GM18505 (cell line): ENCODE results near the gene SVIL.
"Not testable (repeated sequence)": the region's sequence is repeated elsewhere in the genome, so short reads cannot be mapped to it uniquely, and the experiment has no call there.

Experiments
- ATAC-seq: cut with Tn5 transposase; IDR thresholded peaks from one replicate; pipeline ENCODE4 v1.9.1; 2021; ENCODE audit not compliant: unreplicated experiment
- POLR2A ChIP-seq: IDR thresholded peaks from 4 replicates; pipeline ENCODE4 v1.6.1; 2011; ENCODE audit warnings: borderline replicate concordance; ENCODE audit not compliant: insufficient read depth, insufficient read length; ENCODE audit errors: extremely low read depth

Gene SVIL

DNA sequence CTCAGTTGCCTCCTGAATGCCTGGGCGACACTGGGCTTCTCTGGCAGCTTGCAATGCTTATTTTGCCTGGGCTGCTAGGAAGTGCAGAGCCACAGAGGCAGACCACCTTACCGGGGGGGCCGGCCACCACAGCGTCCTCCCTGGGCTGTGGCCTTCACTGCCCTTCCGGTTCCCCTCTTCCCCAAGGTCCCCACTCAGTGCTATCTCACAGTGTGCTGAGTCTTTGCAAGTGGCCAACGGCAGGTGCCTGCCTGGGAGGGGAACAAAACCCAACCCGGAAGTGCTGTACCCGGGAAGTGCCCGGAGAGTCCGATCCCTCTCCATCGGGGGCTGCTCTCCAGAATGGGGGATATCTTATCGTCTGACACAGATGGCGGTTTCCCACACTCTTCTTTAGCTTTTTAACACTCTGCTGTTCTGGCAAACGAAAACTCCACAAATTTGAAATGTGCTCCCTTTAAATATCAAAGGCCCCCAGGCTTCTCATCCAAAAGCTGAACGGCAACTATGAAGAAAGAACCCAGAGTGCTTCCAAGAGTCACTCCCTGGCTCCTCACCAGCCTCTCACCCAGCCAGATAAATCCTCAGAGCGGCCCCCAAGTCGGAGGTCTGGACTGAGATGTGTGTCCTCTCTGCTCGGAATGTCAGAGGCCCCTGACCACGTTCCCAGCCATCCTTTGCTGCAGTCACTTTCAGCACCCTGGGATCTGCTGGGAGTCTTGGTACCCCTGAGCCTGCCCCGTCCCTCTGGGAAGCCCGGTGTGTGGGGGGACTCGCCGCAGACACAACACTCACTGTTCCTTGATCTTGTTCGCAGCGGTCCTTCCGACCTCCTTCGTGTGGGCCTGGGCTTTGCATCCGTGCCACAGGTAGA is 165.1 kb downstream of the SVIL start:
- TF ChIP-seq POLR2A, result no peak
- no peak for ATAC-seq

DNA sequence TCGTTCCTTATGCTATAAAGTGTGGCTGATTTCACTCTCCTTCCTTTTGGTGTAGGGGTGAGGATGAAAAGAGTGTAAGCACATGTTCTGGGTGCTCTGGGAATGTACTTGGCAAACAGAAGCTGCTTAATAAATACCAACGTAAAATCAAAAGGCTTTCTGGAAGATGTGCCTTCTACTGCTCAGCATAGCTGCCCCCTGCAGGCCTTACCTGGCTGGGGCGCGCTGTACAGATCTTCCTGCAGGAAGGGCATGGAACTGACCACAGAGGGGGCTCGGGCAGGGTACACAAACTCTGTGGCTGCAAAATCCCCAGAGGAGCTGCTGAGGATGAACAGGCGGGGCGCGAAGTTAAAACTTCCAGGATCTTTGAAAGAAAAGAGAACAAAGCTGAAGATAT is 169.4 kb downstream of the SVIL start:
- TF ChIP-seq POLR2A, result no peak
- no peak for ATAC-seq

DNA sequence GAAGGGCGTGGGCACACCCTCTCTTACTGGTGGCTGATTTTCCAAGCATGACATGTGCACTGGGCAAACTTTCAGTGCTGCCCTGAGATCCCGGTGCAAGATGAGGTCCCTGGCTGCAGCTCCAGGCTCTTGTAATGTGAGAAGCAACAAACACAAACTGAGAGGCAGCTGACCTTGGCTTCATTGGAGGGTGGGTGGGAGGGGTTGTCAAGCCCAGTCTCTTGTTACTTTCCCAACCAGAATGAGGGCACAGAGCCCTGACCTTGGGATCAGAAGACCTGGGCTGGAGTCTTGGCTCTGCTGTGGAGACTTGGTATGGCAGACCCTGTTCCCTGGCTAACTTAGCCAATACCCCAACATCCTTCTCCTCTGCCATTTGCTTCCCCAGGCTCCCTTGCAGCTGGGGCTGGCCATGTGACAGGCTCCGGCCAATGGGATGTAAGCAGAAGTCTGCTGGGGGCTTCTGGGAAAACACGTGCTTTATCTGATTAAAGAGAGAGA is 170.1 kb downstream of the SVIL start:
- not testable (repeated sequence) for ATAC-seq

DNA sequence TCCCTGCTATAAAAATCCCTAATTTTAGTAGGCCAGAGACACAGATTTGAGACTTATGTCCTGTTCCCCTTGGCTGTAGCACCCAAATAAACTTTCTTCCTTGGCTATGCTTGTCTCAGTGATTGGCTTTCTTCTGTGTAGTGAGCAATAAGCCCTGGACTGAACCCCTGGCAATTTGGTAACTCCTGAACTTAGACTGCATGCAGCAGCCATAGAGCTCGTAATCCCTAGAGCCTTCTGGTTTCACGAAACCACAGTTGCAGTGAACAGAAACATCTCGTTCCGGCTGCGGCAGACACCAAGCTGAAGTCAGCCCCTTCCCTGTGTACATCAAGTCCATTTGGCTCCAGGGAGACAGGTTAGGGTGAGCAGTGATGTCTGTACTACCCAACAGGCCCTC is 173.7 kb downstream of the SVIL start:
- no peak for ATAC-seq
- no peak for TF ChIP-seq POLR2A

DNA sequence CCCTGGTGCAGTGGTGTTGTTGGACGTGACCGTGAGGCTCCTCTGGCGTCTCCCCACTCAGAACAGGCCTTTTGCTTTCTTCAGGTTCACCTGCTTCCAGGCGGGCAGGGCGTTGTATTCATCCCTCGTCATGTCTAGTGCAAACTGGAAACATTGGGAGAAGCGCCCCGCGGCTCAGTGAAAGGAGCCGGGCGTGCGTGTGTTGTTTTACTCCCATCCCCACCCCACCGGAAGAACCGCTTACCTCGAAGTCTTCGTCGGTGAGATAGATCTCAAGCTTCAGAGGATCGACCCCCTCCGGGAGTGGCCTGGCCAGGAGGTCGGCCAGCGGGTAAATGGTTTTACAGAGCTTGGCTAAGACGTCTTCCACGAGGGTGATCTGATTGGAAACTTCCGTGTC is 176.6 kb downstream of the SVIL start:
- ATAC-seq, result not testable (repeated sequence)

DNA sequence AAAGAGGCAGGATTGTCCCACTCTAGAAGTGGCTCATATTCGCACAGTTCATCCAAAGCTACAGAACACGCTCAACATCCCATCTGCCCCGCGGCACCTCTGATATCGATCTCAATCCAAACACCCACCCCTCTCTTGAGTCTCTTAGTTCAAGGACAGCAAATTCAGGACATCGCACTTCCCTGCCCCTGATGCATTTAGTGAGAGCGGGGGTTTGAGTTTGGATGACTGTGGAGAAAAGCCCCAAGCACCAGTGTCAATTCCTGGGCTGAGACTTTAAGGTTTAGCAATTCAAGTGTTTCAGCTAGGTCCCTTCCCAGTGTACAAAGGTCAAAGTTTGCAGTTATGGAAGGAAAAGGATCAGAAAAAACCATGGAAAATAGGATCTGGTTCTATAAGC is 179.7 kb downstream of the SVIL start:
- TF ChIP-seq POLR2A, result no peak
- no peak for ATAC-seq

DNA sequence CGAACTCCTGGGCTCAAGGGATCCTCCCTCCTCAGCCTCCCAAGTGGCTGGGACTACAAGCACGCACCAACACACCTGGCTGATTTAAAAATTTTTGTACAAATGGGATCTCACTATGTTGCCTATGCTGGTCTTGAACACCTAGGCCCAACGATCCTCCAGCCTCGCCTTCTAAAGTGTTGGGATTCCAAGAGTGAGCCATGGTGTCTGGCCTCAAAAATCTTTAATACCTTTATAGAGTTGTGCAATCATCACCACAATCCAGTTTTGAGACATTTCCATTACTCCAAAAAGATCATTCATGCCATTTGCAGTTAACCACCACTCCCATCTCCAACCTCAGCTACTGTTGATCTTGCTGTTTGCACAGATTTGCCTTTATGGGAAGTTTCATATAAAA is 180.5 kb downstream of the SVIL start:
- ATAC-seq, result no peak
- no peak for TF ChIP-seq POLR2A

DNA sequence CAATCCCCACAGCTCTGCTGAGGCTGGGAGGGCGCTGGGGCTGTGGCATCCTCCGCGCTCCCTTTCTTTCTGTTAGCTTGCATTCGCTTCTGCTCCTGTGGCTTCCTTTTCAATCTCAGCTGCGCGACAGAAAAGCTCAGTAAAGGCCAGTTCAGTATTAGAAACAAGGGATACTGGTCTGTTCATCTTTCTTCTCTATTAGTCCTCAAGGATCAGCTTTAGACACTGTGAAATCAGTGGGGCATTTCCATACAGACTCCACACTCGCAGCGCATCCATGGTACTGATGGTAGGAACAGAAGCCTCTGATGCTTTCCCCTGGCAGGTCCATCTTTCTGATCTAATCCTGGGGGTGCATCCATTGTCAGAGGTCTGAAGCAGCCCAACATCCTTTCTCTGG is 182.2 kb downstream of the SVIL start:
- ATAC-seq, result no peak
- TF ChIP-seq POLR2A, result no peak

DNA sequence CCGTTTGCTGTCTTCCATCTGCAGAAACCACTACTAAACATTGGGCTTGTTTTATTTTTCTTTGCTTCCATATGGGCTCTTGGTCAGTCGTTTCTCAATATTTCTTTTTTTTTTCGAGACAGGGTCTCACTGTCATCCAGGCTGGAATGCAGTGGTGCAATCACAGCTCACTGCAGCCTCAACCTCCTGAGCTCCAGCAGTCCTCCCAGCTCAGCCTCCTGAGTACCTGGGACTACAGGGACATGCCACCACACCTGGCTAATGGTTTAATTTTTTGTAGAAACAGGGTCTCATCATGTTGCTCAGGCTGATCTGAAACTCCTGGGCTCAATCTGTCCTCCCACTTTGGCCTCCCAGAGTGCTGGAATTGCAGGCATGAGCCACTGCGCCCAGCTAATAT is 182.8 kb downstream of the SVIL start:
- ATAC-seq, result no peak
- TF ChIP-seq POLR2A, result no peak

DNA sequence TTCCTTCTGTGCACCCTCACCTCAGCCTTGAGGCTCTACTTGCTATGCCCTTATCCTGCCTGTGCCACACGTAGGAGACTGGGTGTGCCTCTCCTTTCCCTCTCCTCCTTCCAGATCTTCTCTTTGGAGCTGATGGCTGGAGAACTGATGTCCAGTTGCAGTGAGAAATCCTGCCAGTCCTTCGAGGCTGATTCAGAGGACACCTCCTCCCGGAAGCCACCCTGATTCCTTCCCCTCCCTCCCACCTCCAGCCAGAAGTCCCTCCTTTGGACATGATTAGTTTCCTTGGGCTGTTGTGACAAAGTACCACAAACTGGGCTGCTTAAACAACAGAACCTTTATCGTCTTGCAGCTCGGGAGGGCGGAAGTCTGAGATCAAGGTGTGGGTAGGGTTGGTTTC is 184.4 kb downstream of the SVIL start:
- no peak for TF ChIP-seq POLR2A

DNA sequence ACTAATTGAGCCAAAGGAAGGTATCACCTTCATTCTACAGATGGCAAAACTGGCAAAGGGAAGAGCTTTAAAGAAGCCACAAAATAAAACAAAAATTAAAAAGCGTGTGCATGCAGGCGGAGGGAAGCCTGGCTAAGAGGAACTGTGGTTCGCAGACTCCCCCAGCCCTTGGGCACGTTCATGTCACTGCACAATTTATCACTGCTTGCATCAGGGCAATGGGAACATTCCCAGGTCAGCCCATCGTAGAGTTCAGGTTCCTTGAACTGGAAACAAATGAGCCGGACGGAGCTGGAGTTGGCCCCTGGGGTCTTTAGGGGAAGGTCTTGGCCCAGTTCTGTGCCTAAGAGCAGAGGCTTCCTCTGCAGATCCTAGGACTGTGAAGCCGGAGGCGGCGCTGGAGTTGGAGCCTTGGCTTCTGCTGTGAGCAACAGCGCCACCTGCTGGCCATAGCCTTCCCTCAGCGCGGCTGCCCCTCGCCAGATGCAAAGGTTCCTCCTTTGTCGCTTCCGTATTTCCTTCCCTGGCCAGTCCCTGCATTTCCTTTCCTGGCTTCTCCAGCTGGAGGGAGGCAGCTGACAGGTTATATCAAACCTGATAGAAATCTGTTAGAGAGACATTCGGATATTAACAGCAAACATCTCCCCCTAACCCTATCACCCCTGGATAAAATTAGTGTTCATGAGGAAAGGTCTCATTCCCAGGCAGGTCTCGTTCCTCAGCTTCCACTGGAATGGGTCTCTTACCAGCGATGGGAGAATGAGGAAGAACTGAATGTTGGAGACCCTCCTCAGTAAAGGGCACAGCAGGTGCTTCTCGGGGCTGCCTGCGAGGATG is 185.8 kb downstream of the SVIL start:
- ATAC-seq, result peak; percentile 86

More for the DNA sequence above, 184.4 kb downstream of the SVIL start:
- no peak for ATAC-seq

DNA sequence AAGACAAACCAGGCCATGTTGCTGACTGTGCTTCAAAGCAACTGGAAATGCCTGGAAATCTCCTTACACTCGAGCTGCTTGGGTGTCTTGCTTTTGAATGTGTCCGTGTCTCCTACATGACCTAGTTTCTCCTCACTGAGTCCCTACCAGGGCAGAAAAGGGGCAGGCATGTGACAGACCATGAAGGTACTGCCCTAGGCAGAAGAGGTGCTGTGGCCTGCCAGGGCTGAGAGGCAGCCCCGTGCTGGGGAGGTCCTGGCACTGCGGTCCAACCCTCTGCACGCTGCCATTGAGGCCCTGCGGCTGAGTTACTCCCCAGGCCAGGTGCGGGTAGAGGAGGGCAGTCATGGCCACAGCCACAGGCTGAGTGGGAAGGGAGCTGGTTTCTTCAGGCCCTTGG is 186.6 kb downstream of the SVIL start:
- no peak for TF ChIP-seq POLR2A
- no peak for ATAC-seq

DNA sequence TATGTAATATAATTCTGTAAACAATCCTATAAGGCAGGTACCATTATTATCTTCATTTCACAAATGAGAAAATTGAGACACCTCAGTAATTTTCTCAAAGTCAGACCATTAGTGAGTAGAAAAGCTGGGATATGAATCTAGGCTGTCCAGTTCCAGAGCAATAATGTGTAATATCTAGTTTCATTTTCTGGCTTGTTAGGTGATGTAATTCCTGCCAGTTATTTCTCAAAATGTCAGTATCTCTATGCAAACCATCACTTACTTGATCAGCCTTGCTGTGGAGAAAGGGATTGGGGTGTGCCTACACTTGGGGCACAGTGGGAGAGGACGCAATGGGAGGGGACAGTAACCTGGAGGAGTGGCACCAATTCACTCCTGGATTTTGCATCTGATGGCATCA is 188.4 kb downstream of the SVIL start:
- ATAC-seq, result no peak
- TF ChIP-seq POLR2A, result no peak

DNA sequence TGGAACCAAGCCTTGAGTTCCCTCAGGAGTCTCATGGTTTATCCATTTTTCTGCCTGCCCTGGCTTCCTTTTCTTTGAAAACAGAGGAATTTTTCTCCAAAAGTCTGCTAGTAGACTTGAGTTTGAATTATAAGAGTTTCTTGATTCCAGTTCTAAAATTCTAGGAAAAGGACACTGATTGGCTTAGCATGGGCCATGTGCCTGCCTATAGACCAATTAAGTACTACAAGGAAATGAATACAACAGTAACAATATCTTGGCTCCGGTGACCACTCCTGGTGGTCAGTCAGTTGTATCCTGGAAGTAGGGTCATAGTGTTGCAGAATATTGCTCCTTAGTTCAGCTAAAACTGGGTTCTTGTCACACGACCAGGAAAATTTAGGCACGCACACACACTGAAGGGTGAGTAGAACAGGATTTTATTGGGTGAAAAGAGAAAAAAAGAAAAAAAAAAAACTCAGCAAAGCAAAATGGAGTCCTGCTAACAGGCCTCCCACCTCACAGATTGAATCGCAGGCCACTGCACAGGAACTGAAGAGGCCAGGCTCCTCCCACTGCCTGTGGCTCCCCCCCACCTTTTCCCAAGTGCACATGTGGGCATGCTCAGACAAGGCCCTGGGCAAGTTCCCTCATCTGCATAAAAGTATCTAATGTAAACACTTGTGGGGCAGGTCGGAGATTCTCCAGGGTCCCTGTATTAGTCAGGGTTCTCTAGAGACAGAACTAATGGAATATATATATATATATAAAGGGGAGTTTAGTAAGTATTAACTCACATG is 190.8 kb downstream of the SVIL start:
- no peak for TF ChIP-seq POLR2A

DNA sequence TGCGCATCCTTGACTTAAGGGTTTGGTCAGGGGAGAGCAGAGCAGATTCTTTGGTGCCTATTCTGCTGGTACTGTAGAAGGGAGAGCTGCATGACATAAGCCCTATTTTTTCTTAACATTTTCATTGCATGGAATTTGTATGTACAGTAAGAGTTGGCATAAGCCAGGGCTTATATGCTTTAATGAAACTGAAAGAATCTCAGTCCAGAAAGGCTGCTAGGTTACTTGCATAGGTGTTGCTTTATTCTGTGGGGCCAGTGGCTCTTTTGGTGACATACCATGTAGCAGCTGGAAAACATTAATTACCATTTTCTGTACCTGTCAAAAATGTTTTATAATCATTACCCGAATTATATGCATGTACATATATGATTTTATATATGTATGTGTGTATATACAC is 193.8 kb downstream of the SVIL start:
- TF ChIP-seq POLR2A, result no peak
- no peak for ATAC-seq

More for the DNA sequence above, 190.8 kb downstream of the SVIL start:
- ATAC-seq, result no peak

DNA sequence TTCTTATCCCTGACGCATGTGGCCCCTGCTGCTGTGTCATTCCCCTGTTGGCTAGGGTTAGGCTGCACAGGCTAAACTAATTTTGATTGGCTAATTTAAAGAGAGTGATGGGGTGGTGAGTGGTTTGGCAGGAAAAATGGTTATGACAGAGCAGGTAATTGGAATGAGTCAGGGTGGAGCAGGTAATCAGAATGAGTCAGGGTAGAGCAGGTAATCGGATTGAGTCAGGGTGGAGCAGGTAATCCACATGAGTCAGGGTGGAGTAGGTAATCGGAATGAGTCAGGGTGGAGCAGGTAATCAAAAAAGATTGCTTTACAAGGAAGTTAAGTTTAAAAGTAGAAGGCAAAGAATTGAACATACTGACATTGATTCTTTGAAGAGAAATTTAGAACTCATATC is 195.8 kb downstream of the SVIL start:
- ATAC-seq, result not testable (repeated sequence)
